DOHH2 (cell line): ENCODE data around the gene TBL1X.

Source experiments
- CTCF ChIP-seq: fragments of 200-600 bp; sonication (generic); IDR thresholded peaks from one replicate; pipeline ENCODE4 v1.5.1; 2014; ENCODE audit warnings: antibody characterized with exemption, mild to moderate bottlenecking, low read depth, low read length; ENCODE audit not compliant: poor library complexity, severe bottlenecking
- EZH2phosphoT487 ChIP-seq: fragments of 200-600 bp; sonication (generic); IDR thresholded peaks from 2 replicates; pipeline ENCODE4 v1.6.1; 2017; ENCODE audit warnings: borderline replicate concordance, mild to moderate bottlenecking, antibody characterized with exemption, low read length, moderate library complexity, mixed read lengths

DNA sequence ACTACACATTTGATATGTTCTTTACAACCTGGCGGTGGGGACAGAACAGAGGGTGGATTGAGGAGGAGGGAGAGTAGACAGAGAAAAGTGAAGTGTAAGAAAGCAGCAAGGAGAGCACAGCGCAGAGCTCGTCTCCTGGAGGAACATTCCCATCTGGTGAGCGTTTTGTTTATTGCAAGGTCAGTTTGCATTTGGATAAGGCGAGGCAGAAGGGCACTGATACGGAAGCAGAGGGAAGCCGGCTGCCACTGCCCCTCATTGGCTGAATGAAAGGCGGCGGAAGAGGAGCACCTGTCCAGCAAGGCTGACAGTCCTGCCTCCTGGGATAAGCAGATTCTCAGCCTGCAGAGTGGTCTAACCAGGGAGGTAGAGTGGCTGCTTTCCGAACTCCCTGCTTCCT, 217.6 kb downstream of the TBL1X start:
- TF ChIP-seq CTCF, result no peak
- TF ChIP-seq EZH2phosphoT487, result no peak
